Body of pancreas (tissue), 4 donors: ENCODE data around the gene GNA15.

Source experiments
- CTCF ChIP-seq, 7 experiments: fragments of 450-650 bp in 4 of 7; fragments of 200-600 bp in 3 of 7; sonication (generic) in 3 of 7; IDR thresholded peaks; one replicate each; pipeline ENCODE4 v1.5.1; 2016 to 2019; ENCODE audit warnings: antibody characterized with exemption in 7 of 7
- POLR2A ChIP-seq, 3 donors: fragments of 450-650 bp; IDR thresholded peaks; one replicate each; pipeline ENCODE4 v1.6.1; 2016; ENCODE audit warnings: antibody characterized with exemption in 3 of 3, mild to moderate bottlenecking in 2 of 3

- TF ChIP-seq CTCF (IDR thresholded peaks at IDR 0.05) (no peak), POLR2A (IDR thresholded peaks at IDR 0.05) (no peak)
Observed at GRCh38 chr19:3100747-3101730, 34.8 kb upstream of the GNA15 start.
